Cortex of kidney (tissue), 1 donor: Measurements from ENCODE around the gene SF3A2.

Experiments
- DNase-seq: peaks from one replicate; lab custom pipeline; 2025; lab: John Stamatoyannopoulos, UW

The SF3A2 gene

GRCh38 chr19:2226840-2227360 is 9.7 kb upstream of the SF3A2 start:
- DNase-seq, result no peak

- no peak for DNase-seq
Observed at GRCh38 chr19:2227415-2228156, 9.0 kb upstream of the SF3A2 start.

DNA sequence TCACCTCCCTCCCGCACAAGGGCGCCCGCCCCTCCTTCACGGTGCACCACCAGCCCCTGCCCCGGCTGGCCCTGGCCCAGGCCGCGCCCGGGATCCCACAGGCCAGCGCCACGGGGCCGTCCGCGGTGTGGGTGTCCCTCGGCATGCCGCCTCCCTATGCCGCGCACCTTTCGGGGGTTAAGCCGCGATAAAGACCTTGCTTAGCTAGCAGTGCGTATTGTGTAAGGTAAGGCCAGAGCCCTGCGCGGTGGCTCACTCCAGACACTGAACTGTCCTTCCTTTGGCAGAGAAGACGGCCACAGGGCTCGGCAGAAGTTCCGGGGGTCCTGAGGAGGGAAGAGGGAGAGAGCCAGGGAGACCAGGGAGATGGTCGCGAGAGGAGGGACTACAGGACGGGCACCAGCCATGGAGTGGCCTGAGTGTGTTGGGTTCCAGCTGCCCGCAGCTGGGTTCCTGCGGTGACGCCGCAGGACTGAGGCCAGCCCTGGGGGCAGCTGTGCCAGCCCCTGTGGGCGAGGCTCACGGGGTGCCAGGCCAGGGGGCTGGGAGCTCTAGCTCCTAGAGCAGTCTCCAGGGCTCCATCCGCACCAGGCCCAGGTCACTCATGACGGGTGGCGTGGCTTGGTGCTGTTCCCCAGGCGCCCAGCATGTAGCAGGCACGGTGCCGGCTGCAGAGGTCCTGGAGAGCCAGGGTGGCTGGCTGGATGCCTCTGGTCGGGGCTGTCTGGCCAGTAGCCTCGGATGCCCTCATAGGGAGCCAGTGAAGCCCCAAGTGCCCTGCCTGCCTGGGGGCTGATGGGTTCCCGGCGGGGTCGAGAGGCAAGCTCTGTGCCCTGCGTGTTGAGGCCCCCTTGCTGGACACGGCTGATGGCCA is 8.2 kb upstream of the SF3A2 start:
- no peak for DNase-seq

DNA sequence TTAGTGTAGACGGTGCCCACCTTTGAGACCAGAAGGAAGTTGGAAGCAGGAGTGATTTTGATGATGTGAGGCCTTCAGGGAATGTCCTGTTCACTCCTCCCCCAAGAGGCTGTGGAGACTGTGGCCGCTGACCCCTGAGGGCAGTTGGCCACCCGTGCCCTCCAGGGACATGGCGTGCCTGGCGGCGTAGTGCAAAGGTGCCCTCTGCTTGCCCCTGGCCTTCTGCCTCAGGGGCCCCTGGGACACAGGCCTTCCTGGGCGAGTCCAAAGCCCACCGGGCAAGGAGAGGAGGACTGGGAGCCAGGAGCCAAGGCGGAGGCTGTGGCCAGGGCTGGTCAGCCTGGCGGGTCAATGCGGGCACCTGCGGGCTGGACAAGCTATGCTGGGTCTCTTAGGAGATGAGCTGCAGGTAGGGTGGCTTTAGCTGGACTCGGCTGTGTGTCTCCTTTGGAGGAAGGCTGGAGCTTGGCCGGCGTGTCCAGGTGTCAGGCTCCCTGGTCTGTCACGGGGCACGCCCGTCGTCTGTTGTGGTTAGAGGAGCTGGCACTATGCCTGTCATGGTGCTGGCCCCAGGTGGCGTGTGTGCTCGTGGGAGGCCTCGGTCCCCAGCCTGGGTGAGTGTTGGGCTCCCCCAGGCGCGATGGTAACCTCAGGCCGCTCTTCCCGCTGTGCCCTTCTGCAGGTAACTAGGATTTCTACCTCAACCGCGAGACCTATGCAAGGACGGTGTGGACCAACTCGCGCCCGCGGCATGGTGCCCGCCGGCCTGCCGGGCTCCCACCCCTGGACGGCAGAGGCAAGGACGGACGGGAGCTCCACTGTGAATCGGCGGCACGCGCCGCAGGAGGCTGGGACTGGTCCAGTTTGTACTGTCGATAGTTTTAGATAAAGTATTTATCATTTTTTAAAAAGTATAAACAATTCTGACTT is 7.3 kb upstream of the SF3A2 start:
- DNase-seq, result no peak

- no peak for DNase-seq
Observed at GRCh38 chr19:2230033-2230531, 6.5 kb upstream of the SF3A2 start.

DNA sequence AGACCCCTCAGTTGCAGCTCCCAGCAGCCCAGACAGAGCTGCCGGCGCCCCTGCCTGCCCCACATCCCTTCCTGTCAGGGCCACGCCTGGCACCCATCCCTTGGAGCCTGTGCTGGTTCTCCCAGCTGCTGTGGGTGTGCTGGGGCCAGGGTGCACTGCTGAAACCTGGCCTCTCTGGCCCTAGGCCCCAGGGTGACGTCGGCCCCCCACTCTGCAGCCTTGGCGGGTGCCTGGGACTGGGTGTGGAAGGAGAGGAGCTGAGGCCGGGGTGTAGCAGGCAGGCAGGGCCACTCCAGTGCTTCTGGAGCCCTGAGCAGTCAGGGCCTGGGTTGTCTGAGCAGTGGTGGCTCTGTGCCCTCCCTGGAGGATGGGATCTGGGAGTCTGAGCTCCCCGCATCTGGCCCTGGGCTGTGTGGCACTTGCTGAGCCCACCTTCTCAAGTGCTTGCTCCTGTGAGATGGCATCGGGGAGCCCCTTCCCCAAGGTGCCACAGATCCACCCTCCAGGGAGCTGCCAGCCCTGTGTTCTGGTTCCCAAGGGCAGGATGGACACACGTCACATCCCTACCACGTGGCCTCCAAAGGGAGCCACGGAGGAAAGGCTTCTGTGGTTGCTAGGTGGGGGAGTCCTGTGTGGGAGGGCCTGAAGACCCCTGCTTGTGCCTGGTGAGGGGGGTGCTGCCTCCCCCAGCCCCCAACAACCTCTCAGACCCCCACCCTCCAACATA is 5.7 kb upstream of the SF3A2 start:
- no peak for DNase-seq

GRCh38 chr19:2231621-2232221 is 4.9 kb upstream of the SF3A2 start:
- DNase-seq, result no peak

DNA sequence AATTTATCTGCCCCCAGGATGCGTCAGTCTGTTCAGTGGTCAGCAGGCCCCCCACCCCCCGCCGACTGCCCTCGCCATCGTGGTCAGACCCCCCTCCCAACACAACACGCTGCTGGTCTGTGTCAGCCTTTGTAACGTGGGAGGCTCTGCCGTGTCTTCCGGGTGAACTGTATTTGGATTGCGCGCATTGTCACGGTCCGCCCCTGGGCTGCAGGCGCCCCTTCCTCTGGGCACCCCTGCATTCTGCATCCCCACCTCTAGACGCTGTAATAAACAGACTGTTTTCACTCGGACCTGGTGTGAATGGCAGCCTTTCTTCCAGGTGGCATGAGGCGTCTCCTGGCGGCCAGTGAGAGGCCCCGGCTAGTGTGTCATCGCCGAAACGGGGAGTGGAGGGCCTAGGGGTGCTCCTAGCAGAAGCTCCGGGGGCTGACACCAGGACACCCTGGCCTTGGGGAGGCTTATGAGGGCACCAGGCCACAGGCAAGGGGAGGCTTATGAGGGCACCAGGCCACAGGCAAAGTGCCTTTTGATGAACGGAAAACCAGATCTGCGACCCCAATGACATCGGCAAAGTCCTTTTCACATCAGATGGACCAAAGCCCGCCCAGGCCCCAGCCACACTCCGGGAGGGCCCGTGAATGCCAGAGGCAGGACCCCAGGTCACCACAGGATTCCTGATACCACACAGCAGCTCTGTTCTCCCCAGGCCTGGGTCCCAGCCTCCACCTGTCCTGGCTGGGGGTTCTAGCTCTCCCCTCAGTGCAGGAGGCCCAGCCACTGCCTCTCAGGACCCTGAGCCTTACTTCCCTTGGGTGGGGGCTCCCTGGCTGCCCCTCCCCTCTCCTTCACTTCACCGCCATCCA is 4.1 kb upstream of the SF3A2 start:
- DNase-seq, result no peak

DNA sequence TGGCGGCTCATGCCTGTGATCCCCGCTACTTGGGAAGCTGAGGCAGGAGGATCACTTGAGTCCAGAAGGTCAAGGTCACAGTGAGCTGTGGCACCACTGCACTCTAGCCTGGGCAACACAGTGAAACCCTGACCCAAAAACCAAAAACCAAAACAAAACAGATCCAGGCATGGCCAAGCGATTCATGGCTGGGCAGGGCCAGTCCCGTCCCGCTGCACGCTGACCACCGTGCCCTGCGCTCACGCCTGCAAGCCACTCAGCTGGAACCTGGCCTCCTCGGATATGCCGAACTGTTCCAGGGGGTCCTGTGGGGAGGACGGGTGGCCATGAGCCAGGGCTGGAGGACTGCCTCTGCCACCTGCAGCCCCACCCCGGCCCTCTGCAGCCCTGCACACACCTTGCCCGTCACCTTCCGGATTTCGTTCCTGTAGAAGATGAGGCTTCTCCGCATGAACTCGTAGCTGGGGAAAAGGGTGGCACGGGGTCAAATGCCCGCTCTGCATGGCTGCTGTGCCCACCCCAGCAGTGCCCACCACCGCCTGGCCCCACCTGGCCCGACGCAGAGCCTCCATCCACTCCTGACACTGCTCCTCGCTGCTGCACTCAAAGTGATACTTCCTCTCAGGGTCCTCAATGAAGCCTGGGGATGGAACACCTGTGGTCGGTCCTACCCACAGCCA is 2.9 kb upstream of the SF3A2 start:
- no peak for DNase-seq

GRCh38 chr19:2234996-2235380 is 1.6 kb upstream of the SF3A2 start:
- no peak for DNase-seq

- DNase-seq, result no peak
Observed at GRCh38 chr19:2235381-2236063, 1.1 kb upstream of the SF3A2 start.

- DNase-seq, result no peak
Observed at GRCh38 chr19:2236064-2236313, 635 bp upstream of the SF3A2 start.

DNA sequence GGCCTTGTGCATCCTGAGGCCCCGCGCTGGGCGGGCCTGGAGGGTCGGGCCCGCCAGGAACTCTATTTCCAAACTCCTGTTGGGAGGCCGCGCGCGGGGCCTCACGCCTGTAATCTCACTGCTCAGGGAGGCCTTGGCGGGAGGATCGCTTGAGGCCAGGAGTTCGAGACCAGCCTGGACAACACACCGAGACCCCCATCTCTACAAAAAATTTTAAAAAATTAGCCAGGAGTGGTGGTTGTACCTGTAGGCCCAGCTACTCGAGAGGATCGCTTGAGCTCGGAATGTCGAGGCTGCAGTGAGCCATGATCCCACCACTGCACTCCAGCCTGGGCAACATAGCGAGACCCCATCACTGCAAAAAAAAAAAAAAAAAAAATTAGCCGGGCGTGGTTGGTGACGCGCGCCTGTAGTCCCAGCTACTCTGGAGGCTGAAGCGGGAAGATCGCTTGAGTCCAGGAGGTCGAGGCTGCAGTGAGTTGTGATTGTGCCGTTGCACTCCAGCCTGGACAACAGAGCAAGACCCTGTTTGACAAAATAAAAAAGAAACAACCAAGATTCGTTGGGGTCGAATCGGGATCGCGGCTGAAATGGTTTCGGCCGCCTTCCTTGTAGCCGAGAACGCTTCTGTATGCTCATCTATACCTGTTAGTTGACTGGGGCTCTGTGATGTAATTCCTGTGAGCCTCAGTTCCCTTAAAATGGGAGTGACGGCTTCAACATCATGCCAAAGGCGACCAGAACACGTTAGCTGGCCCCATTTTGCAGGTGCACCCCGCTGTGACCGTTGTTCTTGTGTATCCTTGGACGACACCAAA is 636 bp downstream of the SF3A2 start:
- no peak for DNase-seq

- no peak for DNase-seq
Observed at GRCh38 chr19:2237869-2238153, 1.2 kb downstream of the SF3A2 start.

- no peak for DNase-seq
Observed at GRCh38 chr19:2239173-2239572, 2.5 kb downstream of the SF3A2 start.

GRCh38 chr19:2239771-2240770 is 3.4 kb downstream of the SF3A2 start:
- DNase-seq, result no peak
